ENCODE data around the gene A2M. TPM values are rescaled to one million over a fixed set of nuclear protein-coding genes. Genes with fewer than 3 reads are reported as not detected.

Gene A2M
- total and polyA plus RNA-seq, 10 of the 15 experiments (the other 5 are each of a cell fraction or from before 2014, with no cell fraction given) = 0.03 to 3.5 (median 0.20) TPM; not detected in 5

GRCh38 chr12:9127936-9128663, 12.4 kb upstream of the A2M start (continued):
- TF ChIP-seq ZBTB4 (CRISPR knock-in tag; IDR thresholded peaks at IDR 0.05) = no peak
- no peak for TF ChIP-seq HSF1 (IDR thresholded peaks at IDR 0.05; ENCODE audit: low read depth, low read length)

GRCh38 chr12:9127484-9127883, 11.8 kb upstream of the A2M start:
- no peak overlapping the region for H3K4me2 ChIP-seq (ENCODE audit: control insufficient read depth, insufficient read depth)
- ChIA-PET SMC1A (ENCODE audit: uncharacterized antibody, unreplicated experiment) (no interaction called here), RAD21 (ENCODE audit: unreplicated experiment) (no interaction called here), CTCF (no interaction called here), POLR2A (no interaction called here)
- TF ChIP-seq MTA3 (IDR thresholded peaks at IDR 0.05; ENCODE audit: borderline replicate concordance, low read length) (no peak), GATAD2B (conservative IDR thresholded peaks at IDR 0.05; ENCODE audit: low read depth) (no peak)
- H3K9me3 ChIP-seq (replicated peaks; ENCODE audit: control insufficient read depth, insufficient read depth, low read length) = no peaks in the 10 kb centered on the region
- H3K27me3 ChIP-seq (replicated peaks in 1 of 2; ENCODE audit: control insufficient read depth in 2 of 2, insufficient read depth in 2 of 2, low read length in 1 of 2) = 0 out of 4 replicates have a peak, but pooled peaks cover 0 to 2% of the 10 kb centered on the region in 2 experiments
- H3K4me3 ChIP-seq = no peak overlapping the region
- 77% methylated on average over 21 of the region's 21 CpGs for WGBS (ENCODE audit: insufficient coverage, insufficient replicate concordance, low lambda C conversion rate, missing lambda C conversion rate)
- FAIRE-seq = no peak
- BruUV-seq (replicated peaks) = no TSS peak
- ATAC-seq = no peak
- H3K79me2 ChIP-seq (ENCODE audit: control insufficient read depth, insufficient read depth, low read length) = no peaks in the 10 kb centered on the region
- H3K4me1 ChIP-seq (ENCODE audit: control insufficient read depth, insufficient read depth, low read length) = no peaks in the 10 kb centered on the region
- no peak for DNase-seq (ENCODE audit: low read depth, low spot score)
- in situ Hi-C loops (cut with MboI) = no loop called here
- no peaks in the 10 kb centered on the region for H3K36me3 ChIP-seq (ENCODE audit: control insufficient read depth in 2 of 2, insufficient read depth in 2 of 2, low read length in 1 of 2)
- H4K20me1 ChIP-seq (ENCODE audit: control insufficient read depth, insufficient read depth) = no peaks in the 10 kb centered on the region
- H3K27ac ChIP-seq (ENCODE audit: control insufficient read depth, insufficient read depth) = no peak overlapping the region
- intact Hi-C loops (cut with micrococcal nuclease; ENCODE audit: unreplicated experiment) = no loop called here
- no peak overlapping the region for H3K9ac ChIP-seq (ENCODE audit: control insufficient read depth, insufficient read depth, low read length)
- no peak overlapping the region for H2AFZ ChIP-seq (ENCODE audit: control insufficient read depth, low read depth, low read length)
